Stimulated activated memory B cell treated with anti-CD40 and anti-IgM and Interleukin-4, amounts not matched to agents 10 μg/mL and 1 μg/mL and 100 μg/mL, for 72 hours (primary cell): ENCODE data around the gene NUCB2.
A peak's percentile ranks its signal among the peaks of the same experiment; 100 is the strongest.
"Not testable (repeated sequence)": the region's sequence is repeated elsewhere in the genome, so short reads cannot be mapped to it uniquely, and the experiment has no call there.

Experiments used
- ATAC-seq: fragments of 150-1000 bp; cut with Tn5 transposase; 2 replicates; pipeline ENCODE4 v1.10.0; 2021
- H3K27ac Mint-ChIP-seq: one replicate; pipeline ENCODE4 v1.8.0; 2022; ENCODE audit warnings: mild to moderate bottlenecking, mixed read lengths
- H3K27me3 Mint-ChIP-seq: one replicate; pipeline ENCODE4 v1.8.0; 2022; ENCODE audit warnings: mixed read lengths
- H3K36me3 Mint-ChIP-seq: one replicate; pipeline ENCODE4 v1.8.0; 2022; ENCODE audit warnings: mixed read lengths
- H3K4me1 Mint-ChIP-seq: one replicate; pipeline ENCODE4 v1.8.0; 2022; ENCODE audit warnings: mixed read lengths
- H3K4me3 Mint-ChIP-seq: one replicate; pipeline ENCODE4 v1.8.0; 2022; ENCODE audit warnings: mild to moderate bottlenecking, moderate library complexity, mixed read lengths
- H3K9me3 Mint-ChIP-seq: one replicate; pipeline ENCODE4 v1.8.0; 2022; ENCODE audit warnings: mixed read lengths

Gene NUCB2

GRCh38 chr11:17276236-17277023, at the start of gene NUCB2:
Gene NUCB2, plus strand, starts transcription at chr11:17276739. Its CDS starts 18,585 bp downstream, at chr11:17295324.
- Mint-ChIP-seq H3K4me1 (peaks cover 17% of the 10 kb centered on the region), H3K4me3 (peak within 1 kb of the TSS; percentile 95), H3K27ac (peak within 1 kb of the TSS; percentile 90), H3K27me3 (no peaks in the 10 kb centered on the region), H3K36me3 (no peaks in the 10 kb centered on the region), H3K9me3 (no peaks in the 10 kb centered on the region)
- peak; percentile 100 for ATAC-seq

- not testable (repeated sequence) for H3K4me3 Mint-ChIP-seq, H3K9me3 Mint-ChIP-seq, H3K27ac Mint-ChIP-seq, H3K36me3 Mint-ChIP-seq, ATAC-seq, H3K27me3 Mint-ChIP-seq
- H3K4me1 Mint-ChIP-seq: peaks cover 17% of the 10 kb centered on the region
Observed at GRCh38 chr11:17228186-17228925, 48.2 kb upstream of the NUCB2 start.

GRCh38 chr11:17229481-17230152, 46.9 kb upstream of the NUCB2 start:
- H3K9me3 Mint-ChIP-seq: no peaks in the 10 kb centered on the region
- no peaks in the 10 kb centered on the region for H3K27me3 Mint-ChIP-seq
- H3K4me1 Mint-ChIP-seq: peaks cover 17% of the 10 kb centered on the region
- ATAC-seq: no peak
- peak overlapping the region; percentile 3 for H3K4me3 Mint-ChIP-seq
- no peaks in the 10 kb centered on the region for H3K36me3 Mint-ChIP-seq
- H3K27ac Mint-ChIP-seq: no peak overlapping the region

- peak; percentile 94 for ATAC-seq
- H3K4me1 Mint-ChIP-seq: peaks cover 17% of the 10 kb centered on the region
- no peaks in the 10 kb centered on the region for H3K36me3 Mint-ChIP-seq
- no peaks in the 10 kb centered on the region for H3K9me3 Mint-ChIP-seq
- H3K27me3 Mint-ChIP-seq: no peaks in the 10 kb centered on the region
- no peak overlapping the region for H3K4me3 Mint-ChIP-seq
- H3K27ac Mint-ChIP-seq: no peak overlapping the region
Observed at GRCh38 chr11:17230867-17231851, 45.4 kb upstream of the NUCB2 start.

GRCh38 chr11:17233101-17233500, 43.4 kb upstream of the NUCB2 start:
- ATAC-seq: no peak
- Mint-ChIP-seq H3K4me3 (no peak overlapping the region), H3K27ac (no peak overlapping the region), H3K4me1 (peaks cover 17% of the 10 kb centered on the region), H3K36me3 (no peaks in the 10 kb centered on the region), H3K9me3 (no peaks in the 10 kb centered on the region), H3K27me3 (peaks cover 1% of the 10 kb centered on the region)

- Mint-ChIP-seq H3K27ac (no peak overlapping the region), H3K9me3 (no peaks in the 10 kb centered on the region), H3K4me1 (no peaks in the 10 kb centered on the region), H3K27me3 (peaks cover 36% of the 10 kb centered on the region), H3K4me3 (no peak overlapping the region), H3K36me3 (no peaks in the 10 kb centered on the region)
- no peak for ATAC-seq
Observed at GRCh38 chr11:17238377-17238776, 38.2 kb upstream of the NUCB2 start.

GRCh38 chr11:17239927-17240326, 36.6 kb upstream of the NUCB2 start:
- H3K27me3 Mint-ChIP-seq: peaks cover 44% of the 10 kb centered on the region
- not testable (repeated sequence) for ATAC-seq, H3K36me3 Mint-ChIP-seq, H3K4me1 Mint-ChIP-seq, H3K4me3 Mint-ChIP-seq, H3K9me3 Mint-ChIP-seq, H3K27ac Mint-ChIP-seq

- H3K4me3 Mint-ChIP-seq: no peak overlapping the region
- no peaks in the 10 kb centered on the region for H3K36me3 Mint-ChIP-seq
- H3K9me3 Mint-ChIP-seq: no peaks in the 10 kb centered on the region
- H3K27ac Mint-ChIP-seq: no peak overlapping the region
- peaks cover 6% of the 10 kb centered on the region for H3K4me1 Mint-ChIP-seq
- ATAC-seq: no peak
- peaks cover 44% of the 10 kb centered on the region for H3K27me3 Mint-ChIP-seq
Observed at GRCh38 chr11:17240780-17241179, 35.8 kb upstream of the NUCB2 start.

GRCh38 chr11:17242954-17243353, 33.6 kb upstream of the NUCB2 start:
- not testable (repeated sequence) for H3K9me3 Mint-ChIP-seq, H3K4me1 Mint-ChIP-seq, ATAC-seq, H3K36me3 Mint-ChIP-seq, H3K4me3 Mint-ChIP-seq, H3K27ac Mint-ChIP-seq
- H3K27me3 Mint-ChIP-seq: peaks cover 54% of the 10 kb centered on the region

GRCh38 chr11:17244046-17244445, 32.5 kb upstream of the NUCB2 start:
- peaks cover 6% of the 10 kb centered on the region for H3K4me1 Mint-ChIP-seq
- ATAC-seq: peak; percentile 87

GRCh38 chr11:17250561-17251350, 25.8 kb upstream of the NUCB2 start:
- H3K27me3 Mint-ChIP-seq: peaks cover 44% of the 10 kb centered on the region
- no peak overlapping the region for H3K4me3 Mint-ChIP-seq
- ATAC-seq: no peak
- H3K4me1 Mint-ChIP-seq: no peaks in the 10 kb centered on the region
- no peaks in the 10 kb centered on the region for H3K36me3 Mint-ChIP-seq
- H3K27ac Mint-ChIP-seq: no peak overlapping the region
- H3K9me3 Mint-ChIP-seq: peaks cover 2% of the 10 kb centered on the region

More at GRCh38 chr11:17244046-17244445, 32.5 kb upstream of the NUCB2 start:
- Mint-ChIP-seq H3K9me3 (no peaks in the 10 kb centered on the region), H3K36me3 (no peaks in the 10 kb centered on the region), H3K27ac (no peak overlapping the region), H3K27me3 (peaks cover 47% of the 10 kb centered on the region), H3K4me3 (no peak overlapping the region)

- H3K4me1 Mint-ChIP-seq: no peaks in the 10 kb centered on the region
- H3K36me3 Mint-ChIP-seq: no peaks in the 10 kb centered on the region
- peaks cover 2% of the 10 kb centered on the region for H3K9me3 Mint-ChIP-seq
- peaks cover 34% of the 10 kb centered on the region for H3K27me3 Mint-ChIP-seq
- no peak overlapping the region for H3K4me3 Mint-ChIP-seq
- ATAC-seq: no peak
- no peak overlapping the region for H3K27ac Mint-ChIP-seq
Observed at GRCh38 chr11:17252704-17253103, 23.8 kb upstream of the NUCB2 start.

GRCh38 chr11:17256512-17256911, 20.0 kb upstream of the NUCB2 start:
- ATAC-seq: no peak
- Mint-ChIP-seq H3K36me3 (no peaks in the 10 kb centered on the region), H3K4me3 (no peak overlapping the region), H3K27ac (no peak overlapping the region), H3K27me3 (peaks cover 15% of the 10 kb centered on the region), H3K9me3 (no peaks in the 10 kb centered on the region), H3K4me1 (no peaks in the 10 kb centered on the region)

GRCh38 chr11:17257196-17257595, 19.3 kb upstream of the NUCB2 start:
- no peak overlapping the region for H3K4me3 Mint-ChIP-seq
- ATAC-seq: no peak
- H3K4me1 Mint-ChIP-seq: no peaks in the 10 kb centered on the region
- no peaks in the 10 kb centered on the region for H3K36me3 Mint-ChIP-seq
- H3K27me3 Mint-ChIP-seq: peaks cover 8% of the 10 kb centered on the region
- no peaks in the 10 kb centered on the region for H3K9me3 Mint-ChIP-seq
- H3K27ac Mint-ChIP-seq: no peak overlapping the region
